ENCODE data around the gene TCF21. TPM values are rescaled to one million over a fixed set of nuclear protein-coding genes. Genes with fewer than 3 reads are reported as not detected.

Gene TCF21
- total and polyA plus RNA-seq, 5 experiments from 2014 or later = not detected

Other genes starting within 250 kb of the TCF21 start
- gene TBPL1, start 64.1 kb downstream of the TCF21 start, total RNA-seq = 10 to 100 TPM; 40.8 to 42.0 TPM
- 10 to 100 TPM; 41.4 to 55.7 (median 48.0) TPM for gene TBPL1, start 64.1 kb downstream of the TCF21 start, polyA plus RNA-seq
- gene SLC2A12, start 163.5 kb downstream of the TCF21 start, total RNA-seq = not detected
- not detected for gene SLC2A12, start 163.5 kb downstream of the TCF21 start, polyA plus RNA-seq

Data from naive thymus-derived CD8-positive, alpha-beta T cell (primary cell).